Sigmoid colon (tissue), 4 donors: ENCODE results near the gene MAPKBP1.

Source experiments
- EP300 ChIP-seq, 4 donors: sonication (generic); formaldehyde crosslinking; IDR thresholded peaks; one replicate each; pipeline ENCODE4 v1.6.1; 2017; ENCODE audit warnings: antibody characterized with exemption in 4 of 4
- TF ChIP-seq, protein P1 (sequence below), 4 experiments: fragments of 450-650 bp in 3 of 4; fragments of 200-600 bp in 1 of 4; IDR thresholded peaks; one replicate each; pipeline ENCODE4 v1.5.1; 2016 to 2019; ENCODE audit warnings: antibody characterized with exemption in 4 of 4, mild to moderate bottlenecking in 3 of 4, moderate library complexity in 2 of 4

DNA sequence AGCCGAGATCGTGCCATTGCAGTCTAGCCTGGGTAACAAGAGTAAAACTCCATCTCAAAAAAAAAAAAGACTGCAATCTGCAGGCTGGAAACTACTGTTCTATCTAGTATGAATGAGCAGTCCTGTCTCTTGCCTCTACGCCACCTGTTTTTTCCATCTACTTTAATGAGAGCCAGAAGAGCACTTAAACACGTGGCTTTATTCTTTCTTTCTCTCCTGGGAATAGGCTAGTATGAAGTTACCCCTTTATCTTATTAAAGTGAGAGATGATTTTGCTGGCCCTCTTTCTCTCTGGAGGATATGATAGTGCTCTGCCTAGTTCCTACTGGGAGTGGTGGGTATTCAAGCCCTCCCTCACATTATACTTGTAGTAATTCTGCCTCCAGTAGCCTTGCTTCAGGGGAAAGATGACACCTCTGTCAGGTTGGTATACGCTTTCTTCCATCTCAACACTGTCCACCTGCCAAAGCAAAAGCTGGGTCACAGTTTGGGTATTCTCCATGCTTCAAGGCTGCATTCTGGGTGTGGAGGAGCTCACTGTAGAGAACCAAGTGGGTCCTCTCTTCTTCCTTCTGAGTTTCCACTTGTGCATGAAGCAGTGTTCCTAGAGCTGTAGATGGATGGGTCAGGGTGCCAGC, 17.8 kb downstream of the MAPKBP1 start:
- TF ChIP-seq, protein P1, sequence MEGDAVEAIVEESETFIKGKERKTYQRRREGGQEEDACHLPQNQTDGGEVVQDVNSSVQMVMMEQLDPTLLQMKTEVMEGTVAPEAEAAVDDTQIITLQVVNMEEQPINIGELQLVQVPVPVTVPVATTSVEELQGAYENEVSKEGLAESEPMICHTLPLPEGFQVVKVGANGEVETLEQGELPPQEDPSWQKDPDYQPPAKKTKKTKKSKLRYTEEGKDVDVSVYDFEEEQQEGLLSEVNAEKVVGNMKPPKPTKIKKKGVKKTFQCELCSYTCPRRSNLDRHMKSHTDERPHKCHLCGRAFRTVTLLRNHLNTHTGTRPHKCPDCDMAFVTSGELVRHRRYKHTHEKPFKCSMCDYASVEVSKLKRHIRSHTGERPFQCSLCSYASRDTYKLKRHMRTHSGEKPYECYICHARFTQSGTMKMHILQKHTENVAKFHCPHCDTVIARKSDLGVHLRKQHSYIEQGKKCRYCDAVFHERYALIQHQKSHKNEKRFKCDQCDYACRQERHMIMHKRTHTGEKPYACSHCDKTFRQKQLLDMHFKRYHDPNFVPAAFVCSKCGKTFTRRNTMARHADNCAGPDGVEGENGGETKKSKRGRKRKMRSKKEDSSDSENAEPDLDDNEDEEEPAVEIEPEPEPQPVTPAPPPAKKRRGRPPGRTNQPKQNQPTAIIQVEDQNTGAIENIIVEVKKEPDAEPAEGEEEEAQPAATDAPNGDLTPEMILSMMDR (IDR thresholded peaks at IDR 0.05), result no peak
- TF ChIP-seq EP300 (IDR thresholded peaks at IDR 0.05), result no peak
